ENCODE measurements around the gene HDAC4. TPM values are rescaled to one million over a fixed set of nuclear protein-coding genes. Genes with fewer than 3 reads are reported as not detected.
"Not testable (repeated sequence)": the region's sequence is repeated elsewhere in the genome, so short reads cannot be mapped to it uniquely, and the experiment has no call there.

The HDAC4 gene
- polyA plus RNA-seq (ENCODE audit: insufficient read depth in 1 of 5, insufficient read length in 5 of 5, low replicate concordance in 1 of 5), result 10 to 100 TPM in 3 of 5 donors, 1 to 10 TPM in 2; 7.9 to 11.8 (median 10.9) TPM
- long read RNA-seq, donor 1, result 0 reads
- long read RNA-seq, donor 2, result 0 reads
- long read RNA-seq, donor 3, result 0 reads
- long read RNA-seq, donor 4, partial matches to known transcripts, result 0 of 1 reads
- long read RNA-seq, donor 4, other reads (novel, unspliced or antisense), result 0 of 1 reads
- long read RNA-seq, donor 5, result 0 reads
- long read RNA-seq, donor 6, result 0 reads
- long read RNA-seq, donor 7, partial matches to known transcripts, result 0 of 1 reads
- long read RNA-seq, donor 7, other reads (novel, unspliced or antisense), result 0 of 1 reads
- long read RNA-seq, donor 8, result 0 reads

- no peak for DNase-seq
Observed at GRCh38 chr2:239400596-239401066, at the start of gene HDAC4. TSS of gene HDAC4 (minus strand) at chr2:239401020. CDS start at chr2:239352699, 48,321 bp downstream.

- DNase-seq, result not testable (repeated sequence)
Observed at GRCh38 chr2:239449468-239449867, 48.6 kb upstream of the HDAC4 start.

GRCh38 chr2:239445771-239446524 is 45.1 kb upstream of the HDAC4 start:
- DNase-seq, result peak; percentile 64

GRCh38 chr2:239444626-239445577 is 44.1 kb upstream of the HDAC4 start:
- peak in 1 of 2 donors; percentile 61 for DNase-seq

- no peak for DNase-seq
Observed at GRCh38 chr2:239443666-239444567, 43.1 kb upstream of the HDAC4 start.

- no peak for DNase-seq
Observed at GRCh38 chr2:239443102-239443620, 42.3 kb upstream of the HDAC4 start.

GRCh38 chr2:239442192-239442591 is 41.4 kb upstream of the HDAC4 start:
- DNase-seq, result no peak

GRCh38 chr2:239441261-239442078 is 40.6 kb upstream of the HDAC4 start:
- no peak for DNase-seq

- DNase-seq, result peak in 1 of 2 donors; percentile 46
Observed at GRCh38 chr2:239440511-239440959, 39.7 kb upstream of the HDAC4 start.

- DNase-seq, result no peak
Observed at GRCh38 chr2:239439754-239440315, 39.0 kb upstream of the HDAC4 start.

- no peak for DNase-seq
Observed at GRCh38 chr2:239438995-239439753, 38.4 kb upstream of the HDAC4 start.

- no peak for DNase-seq
Observed at GRCh38 chr2:239438368-239438767, 37.5 kb upstream of the HDAC4 start.

- DNase-seq, result no peak
Observed at GRCh38 chr2:239436669-239437335, 36.0 kb upstream of the HDAC4 start.

- DNase-seq, result no peak
Observed at GRCh38 chr2:239436076-239436475, 35.3 kb upstream of the HDAC4 start.

GRCh38 chr2:239433777-239434403 is 33.1 kb upstream of the HDAC4 start:
- no peak for DNase-seq

GRCh38 chr2:239432174-239432573 is 31.4 kb upstream of the HDAC4 start:
- no peak for DNase-seq

GRCh38 chr2:239431536-239431935 is 30.7 kb upstream of the HDAC4 start:
- DNase-seq, result no peak

All from right lung (tissue), 10 donors.